Measurements from ENCODE around the gene RAC2. TPM values are rescaled to one million over a fixed set of nuclear protein-coding genes. Genes with fewer than 3 reads are reported as not detected.

RAC2 gene
- total and polyA plus RNA-seq, 2 of the 8 experiments (the other 6 are each of a cell fraction or from before 2014, with no cell fraction given): 2.3 to 4.3 TPM

- Histone ChIP-seq H3K4me1 (replicated peaks in 1 of 4; ENCODE audit: control insufficient read depth in 3 of 4, insufficient read depth in 4 of 4, low read length in 3 of 4) (peaks cover 0 to 4% (median 1%) of the 10 kb centered on the region in 4 experiments; a peak in 3 of 7 replicates), H3K56ac (replicated peaks; ENCODE audit: insufficient read length, low read depth, low read length) (no peak overlapping the region), H3K4me2 (ENCODE audit: insufficient read depth in 1 of 2, low read depth in 2 of 2, low read length in 2 of 2) (no peak overlapping the region), H2BK120ac (replicated peaks; ENCODE audit: low read depth, low read length) (no peak overlapping the region), H3K79me1 (ENCODE audit: low read depth, low read length) (no peaks in the 10 kb centered on the region), H3K23ac (ENCODE audit: insufficient read length) (no peak overlapping the region), H2BK12ac (ENCODE audit: low read depth, low read length) (no peak overlapping the region; the same call in 1 of the 2 replicates), H4K5ac (ENCODE audit: insufficient read length, low read depth, low read length) (no peak overlapping the region), H3K4ac (replicated peaks; ENCODE audit: insufficient read length, low read depth, low read length) (no peak overlapping the region), H2AFZ (ENCODE audit: low read length) (no peak overlapping the region), H3K9ac (replicated peaks in 1 of 4; ENCODE audit: extremely low read depth in 1 of 4, low read depth in 3 of 4, low read length in 3 of 4) (no peak overlapping the region), H3K36me3 (ENCODE audit: control insufficient read depth in 2 of 4, insufficient read depth in 4 of 4, low read length in 3 of 4) (no peaks in the 10 kb centered on the region), H2BK20ac (ENCODE audit: low read length) (no peak overlapping the region; the same call in 1 of the 2 replicates), H3K9me3 (ENCODE audit: insufficient read depth in 2 of 2, low read depth in 1 of 2, low read length in 1 of 2) (no peaks in the 10 kb centered on the region), H3K79me2 (ENCODE audit: control insufficient read depth in 1 of 2, insufficient read depth in 2 of 2, low read length in 2 of 2) (no peaks in the 10 kb centered on the region), H2BK15ac (ENCODE audit: low read length) (no peak overlapping the region), H3K4me3 (ENCODE audit: extremely low read depth in 1 of 4, insufficient read depth in 2 of 4, low read depth in 3 of 4, low read length in 4 of 4) (no peak overlapping the region), H2AK5ac (ENCODE audit: low read depth, low read length) (no peak overlapping the region), H3K14ac (ENCODE audit: insufficient read length) (no peak overlapping the region), H2BK5ac (ENCODE audit: low read depth, low read length) (no peak overlapping the region), H4K91ac (replicated peaks; ENCODE audit: insufficient read length, low read length) (no peak overlapping the region), H4K20me1 (replicated peaks in 1 of 2; ENCODE audit: control insufficient read depth in 1 of 2, insufficient read depth in 2 of 2, low read length in 2 of 2) (no peaks in the 10 kb centered on the region), H3K18ac (ENCODE audit: extremely low read depth, low read length) (no peak overlapping the region), H3K23me2 (ENCODE audit: low read depth, low read length) (no peaks in the 10 kb centered on the region), H4K8ac (ENCODE audit: extremely low read depth, insufficient read depth, low read length) (no peak overlapping the region), H3K27ac (ENCODE audit: low read depth, low read length) (no peak overlapping the region), H3K27me3 (replicated peaks in 1 of 4; ENCODE audit: control insufficient read depth in 3 of 4, extremely low read depth in 1 of 4, insufficient read depth in 3 of 4, low read length in 3 of 4) (no peaks in the 10 kb centered on the region)
- POLR2A ChIA-PET (ENCODE audit: partially characterized antibody): no interaction called here
- FAIRE-seq (peak; percentile 73), DNase-seq (ENCODE audit: low read depth in 1 of 2, low spot score in 2 of 2) (no peak)
- WGBS, 2 experiments (ENCODE audit: extremely low coverage in 1 of 2, insufficient coverage in 1 of 2, insufficient read length in 1 of 2, insufficient replicate concordance in 2 of 2, low coverage in 1 of 2, low lambda C conversion rate in 2 of 2, missing lambda C conversion rate in 1 of 2): 87% methylated on average over 12 of the region's 12 CpGs; no CpG with 5 or more reads in 1 of the 2 experiments
- CTCF ChIA-PET (ENCODE audit: partially characterized antibody): interaction anchor here (0.8 to 5.9 kb wide), 2 partner anchors 10 to 172 kb away, joined by 3 to 43 read pairs; no protein-coding TSS in a partner anchor
- TF ChIP-seq TEAD4 (IDR thresholded peaks at IDR 0.05; ENCODE audit: low read depth, low read length): no peak
- no peak for TF ChIP-seq EP300 (IDR thresholded peaks at IDR 0.05; ENCODE audit: borderline replicate concordance in 1 of 2, low read depth in 2 of 2, low read length in 2 of 2)
- no peak for TF ChIP-seq YY1 (IDR thresholded peaks at IDR 0.05; ENCODE audit: low read depth, low read length)
- TF ChIP-seq BCL11A (IDR thresholded peaks at IDR 0.05; ENCODE audit: low read depth in 2 of 2, low read length in 2 of 2): no peak
- no peak for TF ChIP-seq E2F6 (IDR thresholded peaks at IDR 0.05)
- TF ChIP-seq CREB1 (IDR thresholded peaks at IDR 0.05): no peak
- no peak for TF ChIP-seq CTBP2 (IDR thresholded peaks at IDR 0.05; ENCODE audit: borderline replicate concordance, insufficient read depth, insufficient read length, low read length)
- no peak for TF ChIP-seq POU5F1 (IDR thresholded peaks at IDR 0.05; ENCODE audit: low read depth, low read length)
- TF ChIP-seq NANOG (IDR thresholded peaks at IDR 0.05; ENCODE audit: insufficient read depth, low read depth, low read length, poor library complexity, severe bottlenecking): no peak
- no peak for TF ChIP-seq EZH2 (IDR thresholded peaks at IDR 0.05; ENCODE audit: low read depth, low read length, severe bottlenecking)
Observed at GRCh38 chr22:37249986-37250385, 5.9 kb upstream of the RAC2 start.
